ENCODE data around the gene JCHAIN. TPM values are rescaled to one million over a fixed set of nuclear protein-coding genes. Genes with fewer than 3 reads are reported as not detected.
"Not testable (repeated sequence)": the region's sequence is repeated elsewhere in the genome, so short reads cannot be mapped to it uniquely, and the experiment has no call there.

JCHAIN gene
- total RNA-seq, 1 donor from 2014 or later, result 99.1 TPM

- Histone ChIP-seq H3K4me1 (peaks cover 19% of the 10 kb centered on the region), H3K4me3 (peak overlapping the region; percentile 89), H3K36me3 (no peaks in the 10 kb centered on the region), H3K27me3 (no peaks in the 10 kb centered on the region), H3K9me3 (no peaks in the 10 kb centered on the region), H3K27ac (peak overlapping the region; percentile 93)
- intact Hi-C loops (cut with DNase I), result no loop called here
- TF ChIP-seq, protein P1, sequence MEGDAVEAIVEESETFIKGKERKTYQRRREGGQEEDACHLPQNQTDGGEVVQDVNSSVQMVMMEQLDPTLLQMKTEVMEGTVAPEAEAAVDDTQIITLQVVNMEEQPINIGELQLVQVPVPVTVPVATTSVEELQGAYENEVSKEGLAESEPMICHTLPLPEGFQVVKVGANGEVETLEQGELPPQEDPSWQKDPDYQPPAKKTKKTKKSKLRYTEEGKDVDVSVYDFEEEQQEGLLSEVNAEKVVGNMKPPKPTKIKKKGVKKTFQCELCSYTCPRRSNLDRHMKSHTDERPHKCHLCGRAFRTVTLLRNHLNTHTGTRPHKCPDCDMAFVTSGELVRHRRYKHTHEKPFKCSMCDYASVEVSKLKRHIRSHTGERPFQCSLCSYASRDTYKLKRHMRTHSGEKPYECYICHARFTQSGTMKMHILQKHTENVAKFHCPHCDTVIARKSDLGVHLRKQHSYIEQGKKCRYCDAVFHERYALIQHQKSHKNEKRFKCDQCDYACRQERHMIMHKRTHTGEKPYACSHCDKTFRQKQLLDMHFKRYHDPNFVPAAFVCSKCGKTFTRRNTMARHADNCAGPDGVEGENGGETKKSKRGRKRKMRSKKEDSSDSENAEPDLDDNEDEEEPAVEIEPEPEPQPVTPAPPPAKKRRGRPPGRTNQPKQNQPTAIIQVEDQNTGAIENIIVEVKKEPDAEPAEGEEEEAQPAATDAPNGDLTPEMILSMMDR (IDR thresholded peaks at IDR 0.05), result no peak
- ATAC-seq, result peak; percentile 83
- peak; percentile 94 for DNase-seq
These were observed 39.1 kb upstream of the JCHAIN start for GRCh38 chr4:70705183-70706043.

GRCh38 chr4:70704931-70705182 lies 38.5 kb upstream of the JCHAIN start:
- ATAC-seq (peak; percentile 60), DNase-seq (no peak)
- Histone ChIP-seq H3K27ac (peak overlapping the region; percentile 93), H3K9me3 (no peaks in the 10 kb centered on the region), H3K4me1 (peaks cover 19% of the 10 kb centered on the region), H3K4me3 (peak overlapping the region; percentile 89), H3K36me3 (no peaks in the 10 kb centered on the region), H3K27me3 (no peaks in the 10 kb centered on the region)
- intact Hi-C loops (cut with DNase I), result no loop called here
- TF ChIP-seq, protein P1 (IDR thresholded peaks at IDR 0.05), result no peak

DNA sequence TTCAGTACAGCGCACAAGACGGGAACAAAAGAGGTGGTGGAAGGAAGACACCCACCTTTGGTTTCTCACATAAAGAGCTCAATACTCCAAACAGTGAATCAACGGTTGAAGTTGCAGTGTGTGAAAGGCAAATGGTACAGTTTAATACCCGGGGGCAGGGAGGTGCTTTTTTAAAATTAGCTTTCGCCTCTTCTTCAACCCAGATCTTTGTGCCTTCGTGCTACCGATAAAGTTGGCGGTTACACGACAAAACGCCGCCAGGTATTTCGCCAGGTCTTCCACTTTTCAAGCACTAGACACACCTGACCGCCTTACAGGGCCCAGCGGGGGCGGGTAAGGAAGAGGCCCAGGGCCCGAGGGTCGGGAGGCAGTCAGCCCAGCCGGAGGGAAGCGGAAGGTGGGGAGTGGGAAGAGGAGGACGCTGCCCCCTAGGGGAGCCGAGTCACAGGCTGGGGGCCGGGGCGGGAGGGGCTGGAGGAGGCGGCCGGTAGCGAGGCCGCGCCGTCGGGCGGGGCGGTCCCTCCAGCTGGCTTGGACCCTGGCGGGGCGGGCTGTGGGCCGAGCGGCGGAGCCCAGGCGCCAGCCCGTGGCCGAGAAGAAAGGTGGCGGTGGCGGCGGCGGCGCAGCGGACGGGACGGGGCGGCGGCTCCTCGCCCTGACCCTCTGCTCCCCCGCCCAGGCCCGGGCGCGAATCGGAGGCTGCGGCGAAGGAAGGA lies 38.1 kb upstream of the JCHAIN start:
- ATAC-seq, result peak; percentile 90
- Histone ChIP-seq H3K4me3 (peak overlapping the region; percentile 89), H3K27ac (peak overlapping the region; percentile 93), H3K36me3 (no peaks in the 10 kb centered on the region), H3K9me3 (no peaks in the 10 kb centered on the region), H3K4me1 (peaks cover 19% of the 10 kb centered on the region), H3K27me3 (no peaks in the 10 kb centered on the region)
- intact Hi-C loops (cut with DNase I), result no loop called here
- DNase-seq, result peak; percentile 95
- TF ChIP-seq, protein P1 (IDR thresholded peaks at IDR 0.05), result peak; percentile 29

- no peaks in the 10 kb centered on the region for H3K27me3 ChIP-seq
- DNase-seq (no peak), ATAC-seq (no peak)
- H3K27ac ChIP-seq, result peak overlapping the region; percentile 93
- H3K9me3 ChIP-seq, result no peaks in the 10 kb centered on the region
- no peaks in the 10 kb centered on the region for H3K36me3 ChIP-seq
- H3K4me3 ChIP-seq, result peak overlapping the region; percentile 89
- TF ChIP-seq, protein P1 (IDR thresholded peaks at IDR 0.05), result no peak
- peaks cover 19% of the 10 kb centered on the region for H3K4me1 ChIP-seq
- intact Hi-C loops (cut with DNase I), result no loop called here
These were observed 37.4 kb upstream of the JCHAIN start for GRCh38 chr4:70703619-70704214.

GRCh38 chr4:70702592-70702991 lies 36.3 kb upstream of the JCHAIN start:
- H3K4me3 ChIP-seq; H3K36me3 ChIP-seq; H3K27me3 ChIP-seq; intact Hi-C loops (cut with DNase I); H3K9me3 ChIP-seq; DNase-seq; ATAC-seq: not testable (repeated sequence)
- H3K4me1 ChIP-seq, result peaks cover 15% of the 10 kb centered on the region
- H3K27ac ChIP-seq, result peak overlapping the region; percentile 93

GRCh38 chr4:70701271-70701670 lies 35.0 kb upstream of the JCHAIN start:
- Histone ChIP-seq H3K4me1 (peaks cover 3% of the 10 kb centered on the region), H3K9me3 (no peaks in the 10 kb centered on the region), H3K4me3 (no peak overlapping the region), H3K27ac (no peak overlapping the region), H3K36me3 (no peaks in the 10 kb centered on the region), H3K27me3 (no peaks in the 10 kb centered on the region)
- TF ChIP-seq, protein P1 (IDR thresholded peaks at IDR 0.05), result no peak
- DNase-seq (no peak), ATAC-seq (no peak)
- intact Hi-C loops (cut with DNase I), result no loop called here
